Epithelial cell of esophagus (primary cell): ENCODE data around the gene NOLC1.

Experiments
- DNase-seq: peaks from one replicate; pipeline ENCODE4 v3.0.0; 2010; ENCODE audit warnings: low read depth
- H3K4me3 ChIP-seq: 2 replicates; pipeline ENCODE4 v1.5.1; 2011; ENCODE audit warnings: mild to moderate bottlenecking, low read length, control low read depth
- CTCF ChIP-seq: IDR thresholded peaks from 2 replicates; pipeline ENCODE4 v1.5.1; 2011; ENCODE audit warnings: low read depth, mild to moderate bottlenecking, low read length, control low read depth, inconsistent platforms; ENCODE audit not compliant: insufficient read depth; ENCODE audit errors: missing control alignments

The NOLC1 gene

GRCh38 chr10:102135956-102136526 lies 16.1 kb upstream of the NOLC1 start:
- no peak for DNase-seq

GRCh38 chr10:102139281-102140110 lies 12.7 kb upstream of the NOLC1 start:
- DNase-seq, result no peak
- no peak overlapping the region for H3K4me3 ChIP-seq
- no peak for TF ChIP-seq CTCF

More at GRCh38 chr10:102135956-102136526, 16.1 kb upstream of the NOLC1 start:
- no peak for TF ChIP-seq CTCF
- no peak overlapping the region for H3K4me3 ChIP-seq

GRCh38 chr10:102140218-102140617 lies 12.0 kb upstream of the NOLC1 start:
- no peak for TF ChIP-seq CTCF

GRCh38 chr10:102140913-102141540 lies 11.2 kb upstream of the NOLC1 start:
- no peak for DNase-seq
- H3K4me3 ChIP-seq, result no peak overlapping the region
- no peak for TF ChIP-seq CTCF

More at GRCh38 chr10:102140218-102140617, 12.0 kb upstream of the NOLC1 start:
- no peak overlapping the region for H3K4me3 ChIP-seq
- DNase-seq, result no peak

GRCh38 chr10:102141583-102142107 lies 10.5 kb upstream of the NOLC1 start:
- TF ChIP-seq CTCF, result no peak
- no peak for DNase-seq
- H3K4me3 ChIP-seq, result no peak overlapping the region

- no peak for TF ChIP-seq CTCF
- DNase-seq, result no peak
- H3K4me3 ChIP-seq, result no peak overlapping the region
Observed at GRCh38 chr10:102146971-102147428, 5.2 kb upstream of the NOLC1 start.
